GM23338 (cell line): Measurements from ENCODE around the gene SLC6A7. TPM values are rescaled to one million over a fixed set of nuclear protein-coding genes. Genes with fewer than 3 reads are reported as not detected.

Experiments used
- ATAC-seq: fragments of 200-7000 bp; cut with Tn5 transposase; 3 replicates; pipeline ENCODE4 v1.9.1; 2020
- DNase-seq: peaks from one replicate; pipeline ENCODE4 v3.0.0-alpha.2; 2015; ENCODE audit warnings: low spot score
- H2AFZ ChIP-seq: fragments of 200-600 bp; sonication (generic); 2 replicates; pipeline ENCODE4 v1.8.0; 2016; ENCODE audit warnings: antibody characterized with exemption, mild to moderate bottlenecking, moderate library complexity
- H3F3A ChIP-seq: fragments of 200-600 bp; sonication (generic); replicated peaks from 2 replicates; pipeline ENCODE4 v1.8.0; 2017; ENCODE audit warnings: antibody characterized with exemption, mixed run types, low read depth
- H3K27ac ChIP-seq: fragments of 200-600 bp; sonication (generic); 2 replicates; pipeline ENCODE4 v1.6.1; 2016; ENCODE audit warnings: low read depth
- H3K27me3 ChIP-seq: fragments of 200-600 bp; sonication (generic); 2 replicates; pipeline ENCODE4 v1.8.0; 2016; ENCODE audit warnings: mild to moderate bottlenecking, mixed run types, moderate library complexity; ENCODE audit not compliant: insufficient read depth
- H3K36me3 ChIP-seq: fragments of 200-600 bp; sonication (generic); 2 replicates; pipeline ENCODE4 v1.8.0; 2016; ENCODE audit warnings: mild to moderate bottlenecking; ENCODE audit not compliant: insufficient read depth
- H3K4me1 ChIP-seq: fragments of 200-600 bp; sonication (generic); 2 replicates; pipeline ENCODE4 v1.8.0; 2016; ENCODE audit warnings: mild to moderate bottlenecking, moderate library complexity; ENCODE audit not compliant: insufficient read depth
- H3K4me2 ChIP-seq: fragments of 200-600 bp; sonication (generic); 2 replicates; pipeline ENCODE4 v1.7.1; 2017; ENCODE audit warnings: mixed run types
- H3K4me3 ChIP-seq: fragments of 200-600 bp; sonication (generic); 2 replicates; pipeline ENCODE4 v1.6.1; 2016; ENCODE audit warnings: mixed run types
- H3K79me2 ChIP-seq: fragments of 200-600 bp; sonication (generic); replicated peaks from 2 replicates; pipeline ENCODE4 v1.8.0; 2017; ENCODE audit warnings: mild to moderate bottlenecking; ENCODE audit not compliant: insufficient read depth
- H3K9me2 ChIP-seq: fragments of 200-600 bp; sonication (generic); 2 replicates; pipeline ENCODE4 v1.8.0; 2017; ENCODE audit not compliant: insufficient read depth
- H4K20me1 ChIP-seq: fragments of 200-600 bp; sonication (generic); replicated peaks from 2 replicates; pipeline ENCODE4 v1.8.0; 2017; ENCODE audit warnings: mild to moderate bottlenecking; ENCODE audit not compliant: insufficient read depth
- H3K27ac Mint-ChIP-seq: 2 replicates; pipeline ENCODE4 v1.8.0; 2020; ENCODE audit warnings: inconsistent platforms, mild to moderate bottlenecking, moderate library complexity, mixed read lengths
- H3K27me3 Mint-ChIP-seq: 3 replicates; pipeline ENCODE4 v1.8.0; 2022; ENCODE audit warnings: low read depth, mild to moderate bottlenecking, moderate library complexity, mixed read lengths, inconsistent platforms; ENCODE audit not compliant: insufficient read depth, poor library complexity
- H3K36me3 Mint-ChIP-seq: 3 replicates; pipeline ENCODE4 v1.8.0; 2021; ENCODE audit warnings: low read depth, mild to moderate bottlenecking, inconsistent platforms, moderate library complexity, mixed read lengths
- H3K4me1 Mint-ChIP-seq: 3 replicates; pipeline ENCODE4 v1.8.0; 2020; ENCODE audit warnings: mild to moderate bottlenecking, inconsistent platforms, mixed read lengths
- H3K4me3 Mint-ChIP-seq: 3 replicates; pipeline ENCODE4 v1.8.0; 2021; ENCODE audit warnings: moderate library complexity, mild to moderate bottlenecking, inconsistent platforms, mixed read lengths
- H3K9me3 Mint-ChIP-seq: 3 replicates; pipeline ENCODE4 v1.8.0; 2020; ENCODE audit warnings: moderate library complexity, mild to moderate bottlenecking, inconsistent platforms, mixed read lengths
- CREB1 ChIP-seq: fragments of 250-450 bp; sonication (Bioruptor Pico); IDR thresholded peaks from 2 replicates; pipeline ENCODE4 v1.5.0; 2020; ENCODE audit warnings: low read depth, mild to moderate bottlenecking, moderate library complexity
- EZH2phosphoT487 ChIP-seq: fragments of 200-600 bp; sonication (generic); IDR thresholded peaks from one replicate; pipeline ENCODE4 v1.8.1; 2018; ENCODE audit warnings: antibody characterized with exemption; ENCODE audit not compliant: unreplicated experiment
- JUNB ChIP-seq: IDR thresholded peaks from one replicate; pipeline ENCODE4 v1.6.1; 2016; ENCODE audit warnings: antibody characterized with exemption; ENCODE audit not compliant: unreplicated experiment
- NANOG ChIP-seq: IDR thresholded peaks from 2 replicates; pipeline ENCODE4 v1.6.1; 2016; ENCODE audit warnings: antibody characterized with exemption, borderline replicate concordance
- POLR2AphosphoS5 ChIP-seq: IDR thresholded peaks from 2 replicates; pipeline ENCODE4 v1.6.1; 2016; ENCODE audit warnings: antibody characterized with exemption, low read depth
- REST ChIP-seq: IDR thresholded peaks from one replicate; pipeline ENCODE4 v1.6.1; 2018; ENCODE audit warnings: antibody characterized with exemption; ENCODE audit not compliant: unreplicated experiment
- STAT1 ChIP-seq: IDR thresholded peaks from one replicate; pipeline ENCODE4 v1.6.1; 2016; ENCODE audit warnings: antibody characterized with exemption; ENCODE audit not compliant: unreplicated experiment
- ZNF114 ChIP-seq: fragments of 250-450 bp; sonication (Bioruptor Pico); IDR thresholded peaks from 2 replicates; pipeline ENCODE4 v1.5.0; 2020; ENCODE audit warnings: mild to moderate bottlenecking, moderate library complexity
- ZNF331 ChIP-seq: fragments of 250-450 bp; sonication (Bioruptor Pico); IDR thresholded peaks from 2 replicates; pipeline ENCODE4 v1.5.0; 2020; ENCODE audit warnings: low read depth, mild to moderate bottlenecking, moderate library complexity
- polyA plus RNA-seq: library from polyadenylated mRNA; unstranded; fragments of >200 nt; fragmentation: Nextera tagmentation; extraction: Ambion mirVana; gene quantifications from 2 replicates; pipeline ENCODE4 v1.2.1, GENCODE V29; 2016
- total RNA-seq: library from RNA; depleted of rRNA; stranded (reverse); fragments of >200 nt; shearing (Covaris generic); gene quantifications from 2 replicates; pipeline ENCODE4 v1.2.3, GENCODE V29; 2014
- TF ChIP-seq, protein P1 (sequence below): IDR thresholded peaks from 2 replicates; pipeline ENCODE4 v1.6.1; 2016; ENCODE audit warnings: antibody characterized with exemption

The SLC6A7 gene
- total and polyA plus RNA-seq, 2 experiments from 2014 or later, result not detected

DNA sequence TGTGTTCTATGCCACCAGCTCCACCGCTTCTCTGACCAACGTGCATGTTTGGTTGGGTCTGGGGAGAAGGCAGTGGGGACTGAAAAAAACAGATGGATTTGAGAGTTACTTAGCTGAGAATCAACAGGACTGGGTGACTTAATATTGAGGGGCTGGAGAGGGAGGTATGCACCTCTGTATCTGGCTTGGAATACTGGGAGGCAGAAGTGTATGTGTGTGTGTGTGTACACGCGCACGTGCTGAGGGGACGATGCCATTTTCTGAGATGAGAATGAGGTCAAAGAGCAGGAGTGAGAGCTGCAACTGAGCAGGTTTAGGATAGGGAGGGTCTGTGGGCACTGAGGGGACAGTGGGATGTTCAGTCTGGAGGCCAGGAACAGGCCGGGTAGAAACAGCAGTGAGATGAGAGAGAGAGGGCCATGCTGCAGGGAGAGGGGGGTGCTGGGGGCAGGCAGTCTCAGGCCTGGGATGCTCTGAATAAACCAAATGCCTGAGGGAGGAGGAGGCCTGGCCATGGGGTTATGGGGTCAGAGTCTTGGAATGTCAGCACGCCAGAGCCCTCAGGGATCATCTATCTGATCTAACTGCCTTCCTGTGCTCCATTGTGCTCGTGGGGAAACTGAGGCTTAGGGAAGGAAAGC is 48.2 kb upstream of the SLC6A7 start (continued):
- TF ChIP-seq REST (no peak), NANOG (no peak), STAT1 (no peak), ZNF114 (CRISPR knock-in tag) (no peak), ZNF331 (CRISPR knock-in tag) (no peak), CREB1 (CRISPR knock-in tag) (no peak)

DNA sequence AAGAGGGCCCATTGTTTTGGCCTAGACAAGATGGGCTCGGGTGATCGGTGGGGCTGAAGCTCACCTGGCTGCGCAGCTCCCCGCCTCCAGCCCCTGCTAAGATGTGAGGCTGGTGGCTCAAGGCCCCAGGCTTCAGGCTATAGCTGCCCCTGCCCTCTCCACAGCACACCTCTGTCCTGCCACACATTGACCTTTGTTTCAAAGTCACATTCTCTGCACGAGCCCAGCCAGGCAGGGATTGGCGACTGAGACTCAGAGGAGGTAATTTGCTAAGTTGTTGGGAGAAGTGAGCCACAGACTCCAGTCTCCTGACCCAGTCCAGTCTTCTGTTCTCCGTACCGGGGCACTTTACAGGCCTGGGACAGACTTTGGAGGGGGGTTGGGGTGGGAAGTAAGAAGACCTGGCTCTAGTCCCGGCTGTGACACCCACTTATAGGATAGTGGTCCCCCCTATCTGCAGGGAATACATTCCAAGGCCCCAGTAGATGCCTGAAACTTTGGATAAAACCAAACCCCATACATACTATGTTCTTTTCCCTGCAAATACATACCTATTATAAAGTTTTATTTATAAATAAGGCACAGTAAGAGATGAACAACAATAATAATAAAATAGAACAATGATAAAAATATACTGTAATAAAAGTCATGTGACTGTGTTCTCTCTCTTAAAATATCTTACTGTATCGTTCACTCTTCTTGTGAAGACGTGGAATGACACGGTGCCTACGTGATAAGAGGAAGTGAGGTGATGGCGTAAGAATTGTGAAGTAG is 47.5 kb upstream of the SLC6A7 start:
- H3K9me3 Mint-ChIP-seq, result no peaks in the 10 kb centered on the region
- no peaks in the 10 kb centered on the region for H3K9me2 ChIP-seq
- ATAC-seq (no peak), DNase-seq (no peak)
- no peaks in the 10 kb centered on the region for H3F3A ChIP-seq
- TF ChIP-seq POLR2AphosphoS5 (no peak), JUNB (no peak), REST (no peak), CREB1 (CRISPR knock-in tag) (no peak), EZH2phosphoT487 (no peak), NANOG (no peak)
- TF ChIP-seq, protein P1, sequence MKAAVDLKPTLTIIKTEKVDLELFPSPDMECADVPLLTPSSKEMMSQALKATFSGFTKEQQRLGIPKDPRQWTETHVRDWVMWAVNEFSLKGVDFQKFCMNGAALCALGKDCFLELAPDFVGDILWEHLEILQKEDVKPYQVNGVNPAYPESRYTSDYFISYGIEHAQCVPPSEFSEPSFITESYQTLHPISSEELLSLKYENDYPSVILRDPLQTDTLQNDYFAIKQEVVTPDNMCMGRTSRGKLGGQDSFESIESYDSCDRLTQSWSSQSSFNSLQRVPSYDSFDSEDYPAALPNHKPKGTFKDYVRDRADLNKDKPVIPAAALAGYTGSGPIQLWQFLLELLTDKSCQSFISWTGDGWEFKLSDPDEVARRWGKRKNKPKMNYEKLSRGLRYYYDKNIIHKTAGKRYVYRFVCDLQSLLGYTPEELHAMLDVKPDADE, result no peak
- H3K4me1 Mint-ChIP-seq, result peaks cover 63% of the 10 kb centered on the region
- peaks cover 20% of the 10 kb centered on the region for H3K27me3 Mint-ChIP-seq
- no peaks in the 10 kb centered on the region; the same call in 2 of the 3 replicates for H3K36me3 Mint-ChIP-seq
- H3K4me1 ChIP-seq, result peaks cover 22% of the 10 kb centered on the region
- H3K36me3 ChIP-seq, result no peaks in the 10 kb centered on the region
- H3K79me2 ChIP-seq, result no peaks in the 10 kb centered on the region
- H3K4me2 ChIP-seq, result no peak overlapping the region
- no peaks in the 10 kb centered on the region for H3K27me3 ChIP-seq
- no peak overlapping the region for H3K27ac ChIP-seq
- H4K20me1 ChIP-seq, result no peaks in the 10 kb centered on the region
- H2AFZ ChIP-seq, result no peak overlapping the region
- no peak overlapping the region for H3K27ac Mint-ChIP-seq
- no peak overlapping the region for H3K4me3 ChIP-seq
- no peak overlapping the region; the same call in 2 of the 3 replicates for H3K4me3 Mint-ChIP-seq
